ENCODE results near the gene MTCH2.

The MTCH2 gene

DNA sequence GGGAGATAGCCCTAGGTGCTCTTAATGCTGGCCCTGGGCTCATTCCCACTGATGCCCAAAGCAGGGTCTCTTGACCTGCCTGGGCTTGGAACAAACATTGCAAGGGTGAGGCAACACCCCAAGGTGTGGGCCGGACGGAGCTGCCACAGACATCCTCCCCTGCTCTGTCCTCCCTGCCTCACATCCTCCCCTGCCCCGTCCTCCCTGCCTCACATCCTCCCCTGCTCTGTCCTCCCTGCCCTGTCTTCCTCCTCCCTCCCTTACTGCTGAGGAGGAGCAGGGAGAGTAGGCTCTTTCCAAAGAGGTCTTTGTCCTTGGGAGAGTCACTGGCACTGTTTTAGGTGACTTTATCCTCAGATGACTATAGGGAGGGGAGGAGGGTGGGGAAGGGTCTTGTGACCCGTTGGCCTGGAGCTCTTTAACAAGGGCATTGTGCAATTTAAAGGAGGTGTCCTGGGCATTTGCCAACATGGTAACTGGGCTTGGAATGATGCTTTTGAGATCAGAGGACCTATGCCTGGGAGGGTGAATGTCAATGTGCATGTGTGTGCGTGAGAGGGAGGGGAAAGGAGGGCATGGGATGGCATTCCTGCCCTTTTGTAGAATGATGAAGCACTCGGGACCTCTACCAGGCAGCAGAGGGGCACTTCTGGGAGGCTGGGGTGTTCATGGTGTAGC lies 55.2 kb downstream of the MTCH2 start:
- DNase-seq, result no peak
- Histone ChIP-seq H3K4me1 (ENCODE audit: control insufficient read depth, insufficient read depth, low read length, poor library complexity, severe bottlenecking) (no peaks in the 10 kb centered on the region), H3K36me3 (ENCODE audit: control insufficient read depth, insufficient read depth, low read length) (peaks cover 23% of the 10 kb centered on the region), H3K9me3 (ENCODE audit: control insufficient read depth, low read length) (no peaks in the 10 kb centered on the region), H3K4me3 (ENCODE audit: insufficient read depth, low read depth, low read length, poor library complexity, severe bottlenecking) (no peak overlapping the region), H3K27ac (ENCODE audit: insufficient read depth, low read length, poor library complexity, severe bottlenecking) (no peak overlapping the region), H3K27me3 (replicated peaks; ENCODE audit: control insufficient read depth, insufficient read depth, low read length, poor library complexity, severe bottlenecking) (no peaks in the 10 kb centered on the region)

DNA sequence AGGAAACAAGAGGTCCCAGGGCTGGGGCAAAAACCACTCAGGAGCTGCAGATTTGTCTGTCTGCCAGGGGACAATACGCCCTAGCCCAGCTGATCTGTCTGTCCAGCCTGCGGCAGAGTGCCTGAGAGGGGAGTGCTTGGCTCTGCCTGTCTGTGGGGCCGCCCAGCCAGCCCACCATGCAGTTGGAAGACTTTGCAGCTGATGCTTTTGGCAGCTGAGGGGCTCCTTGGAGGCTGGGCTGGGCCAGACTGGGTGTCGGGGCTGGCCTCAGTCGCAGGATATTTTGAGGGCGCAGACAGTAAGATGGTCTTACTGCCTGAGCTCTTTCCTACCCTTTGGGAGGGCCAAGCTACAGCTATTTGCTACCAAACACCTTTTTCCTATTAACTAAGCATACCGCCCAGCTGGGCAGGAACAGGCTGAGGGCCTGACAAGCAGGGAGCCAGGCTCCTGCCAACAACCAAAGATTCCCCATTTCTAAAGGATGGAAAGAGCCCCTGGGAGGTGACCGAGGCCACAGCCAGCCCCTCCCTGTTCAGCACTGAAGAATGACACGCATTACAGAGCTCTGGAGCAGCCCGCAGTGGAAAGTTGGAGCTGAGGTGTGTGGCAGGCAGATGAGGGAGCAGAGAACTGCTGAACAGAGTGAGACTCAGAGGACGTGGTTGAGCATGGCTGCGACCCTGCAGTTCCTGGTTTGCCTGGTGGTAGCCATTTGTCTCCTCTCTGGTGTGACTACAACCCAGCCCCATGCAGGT lies 56.1 kb downstream of the MTCH2 start, which contains the start of gene FAM180B:
FAM180B (plus strand) TSS at position 581 of the 758 bp plus-strand sequence; CDS start at position 672, 91 bp downstream.
- H3K9me3 ChIP-seq (ENCODE audit: control insufficient read depth, low read length), result no peaks in the 10 kb centered on the region
- no peaks in the 10 kb centered on the region for H3K27me3 ChIP-seq (replicated peaks; ENCODE audit: control insufficient read depth, insufficient read depth, low read length, poor library complexity, severe bottlenecking)
- H3K36me3 ChIP-seq (ENCODE audit: control insufficient read depth, insufficient read depth, low read length), result peaks cover 32% of the 10 kb centered on the region
- H3K4me3 ChIP-seq (ENCODE audit: insufficient read depth, low read depth, low read length, poor library complexity, severe bottlenecking), result no peak within 1 kb of the TSS
- H3K27ac ChIP-seq (ENCODE audit: insufficient read depth, low read length, poor library complexity, severe bottlenecking), result no peak within 1 kb of the TSS
- no peaks in the 10 kb centered on the region for H3K4me1 ChIP-seq (ENCODE audit: control insufficient read depth, insufficient read depth, low read length, poor library complexity, severe bottlenecking)
- no peak for DNase-seq

DNA sequence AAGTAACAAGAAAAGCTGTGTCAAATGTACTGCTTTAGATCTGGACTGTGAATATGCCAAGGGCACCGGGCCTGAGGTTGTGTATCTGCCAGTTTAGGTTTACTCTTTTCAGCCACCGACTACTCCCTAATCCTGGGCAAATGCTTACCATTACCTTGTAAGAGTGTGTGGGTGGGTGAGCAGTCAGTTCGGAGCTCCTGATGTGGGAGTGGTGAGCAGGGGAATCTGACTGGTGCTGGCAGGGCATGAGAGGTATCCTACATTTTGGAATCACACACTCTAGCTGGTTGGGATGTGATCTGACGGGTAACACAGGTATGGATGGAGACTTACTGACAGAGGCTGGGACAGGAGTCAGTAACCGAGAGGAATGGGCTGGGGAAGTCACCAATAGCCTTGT lies 58.5 kb downstream of the MTCH2 start:
- no peak for DNase-seq
- Histone ChIP-seq H3K9me3 (ENCODE audit: control insufficient read depth, low read length) (no peaks in the 10 kb centered on the region), H3K36me3 (ENCODE audit: control insufficient read depth, insufficient read depth, low read length) (peaks cover 35% of the 10 kb centered on the region), H3K4me1 (ENCODE audit: control insufficient read depth, insufficient read depth, low read length, poor library complexity, severe bottlenecking) (peaks cover 11% of the 10 kb centered on the region), H3K27ac (ENCODE audit: insufficient read depth, low read length, poor library complexity, severe bottlenecking) (no peak overlapping the region), H3K4me3 (ENCODE audit: insufficient read depth, low read depth, low read length, poor library complexity, severe bottlenecking) (no peak overlapping the region), H3K27me3 (replicated peaks; ENCODE audit: control insufficient read depth, insufficient read depth, low read length, poor library complexity, severe bottlenecking) (no peaks in the 10 kb centered on the region)

DNA sequence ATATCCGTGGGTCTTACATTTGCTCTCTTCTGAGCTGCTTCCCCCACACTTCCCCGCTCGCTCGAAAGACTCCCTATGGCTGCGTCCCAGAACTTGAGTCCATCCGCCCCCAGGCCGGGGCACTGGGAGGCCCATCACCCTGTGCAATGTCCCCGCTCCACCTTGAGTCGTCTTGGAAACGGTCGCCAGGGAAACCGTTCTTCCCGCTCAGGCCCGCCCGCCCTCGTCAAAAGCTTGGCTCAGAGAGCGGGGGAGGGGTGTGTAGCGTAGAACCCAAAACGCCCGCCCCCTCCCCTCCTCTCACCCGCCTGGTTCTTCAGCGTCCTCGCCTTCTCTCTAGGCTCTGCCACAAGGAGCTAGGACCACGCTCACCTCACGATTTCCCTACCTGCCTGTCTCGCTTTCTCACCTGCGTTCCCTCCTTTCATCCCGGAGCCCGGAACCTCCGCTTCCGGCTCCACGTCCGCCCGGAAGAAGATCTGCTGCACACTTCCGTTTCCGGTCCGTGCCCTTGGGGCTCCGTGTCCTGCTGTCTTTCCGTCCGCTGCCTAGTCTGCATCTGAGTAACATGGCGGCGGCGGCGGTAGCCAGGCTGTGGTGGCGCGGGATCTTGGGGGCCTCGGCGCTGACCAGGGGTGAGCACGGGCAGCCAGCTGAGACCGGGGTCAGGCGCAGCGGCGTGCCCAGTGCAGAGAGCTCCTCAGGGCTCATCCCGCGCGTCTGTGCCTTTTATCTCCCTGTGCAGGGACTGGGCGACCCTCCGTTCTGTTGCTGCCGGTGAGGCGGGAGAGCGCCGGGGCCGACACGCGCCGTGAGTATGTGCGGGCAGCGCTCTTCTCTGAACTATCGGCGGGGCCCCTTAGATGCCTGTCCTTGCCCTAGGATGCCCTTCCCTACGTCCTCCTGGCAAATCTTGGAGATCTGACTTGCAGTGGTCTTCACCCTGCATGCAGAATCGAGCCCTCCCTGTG lies 63.5 kb downstream of the MTCH2 start, which contains the start of the genes KBTBD4 and NDUFS3:
KBTBD4 (minus strand) TSS at position 447 of the 971 bp plus-strand sequence; CDS start at position 428, 19 bp downstream.
NDUFS3 (plus strand) TSS at position 551 of the 971 bp plus-strand sequence; CDS start at position 569, 18 bp downstream.
- H3K27ac ChIP-seq (ENCODE audit: insufficient read depth, low read length, poor library complexity, severe bottlenecking), result peak within 1 kb of the TSS; percentile 91
- H3K9me3 ChIP-seq (ENCODE audit: control insufficient read depth, low read length), result no peaks in the 10 kb centered on the region
- DNase-seq, result peak; percentile 80 to 86 (median 81)
- peaks cover 36% of the 10 kb centered on the region for H3K36me3 ChIP-seq (ENCODE audit: control insufficient read depth, insufficient read depth, low read length)
- H3K4me1 ChIP-seq (ENCODE audit: control insufficient read depth, insufficient read depth, low read length, poor library complexity, severe bottlenecking), result peaks cover 25% of the 10 kb centered on the region
- H3K4me3 ChIP-seq (ENCODE audit: insufficient read depth, low read depth, low read length, poor library complexity, severe bottlenecking), result peak within 1 kb of the TSS; percentile 86
- no peaks in the 10 kb centered on the region for H3K27me3 ChIP-seq (replicated peaks; ENCODE audit: control insufficient read depth, insufficient read depth, low read length, poor library complexity, severe bottlenecking)

DNA sequence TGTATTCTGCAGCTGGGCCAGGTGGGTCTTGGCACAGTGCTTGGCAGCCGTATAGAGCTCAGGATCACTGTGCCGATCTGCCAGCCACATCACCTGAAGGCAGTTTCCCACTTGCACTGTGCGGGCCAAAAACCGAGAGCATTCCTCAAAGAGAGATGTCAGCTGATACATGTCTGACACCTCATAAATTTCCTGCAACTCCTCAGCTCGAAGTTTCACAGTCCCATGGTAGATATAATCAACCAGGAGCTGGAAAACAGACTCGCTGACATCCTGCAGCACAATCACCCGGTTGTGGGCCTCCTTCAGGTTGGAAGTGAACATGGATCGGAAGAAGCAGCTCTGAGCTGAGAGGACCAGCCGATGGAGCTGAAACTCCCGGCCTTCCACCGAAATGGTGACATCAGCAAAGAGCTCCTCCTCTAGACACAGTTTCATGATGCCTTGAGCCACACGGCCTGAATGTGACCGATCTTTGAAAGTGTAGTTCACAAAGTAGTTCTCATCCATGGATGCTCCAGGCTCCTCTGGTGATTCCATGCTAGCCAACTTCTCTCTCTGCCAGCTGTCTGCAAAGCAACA lies 64.8 kb downstream of the MTCH2 start:
- Histone ChIP-seq H3K9me3 (ENCODE audit: control insufficient read depth, low read length) (no peaks in the 10 kb centered on the region), H3K27me3 (replicated peaks; ENCODE audit: control insufficient read depth, insufficient read depth, low read length, poor library complexity, severe bottlenecking) (no peaks in the 10 kb centered on the region), H3K36me3 (ENCODE audit: control insufficient read depth, insufficient read depth, low read length) (peaks cover 36% of the 10 kb centered on the region), H3K27ac (ENCODE audit: insufficient read depth, low read length, poor library complexity, severe bottlenecking) (peak overlapping the region; percentile 91), H3K4me1 (ENCODE audit: control insufficient read depth, insufficient read depth, low read length, poor library complexity, severe bottlenecking) (peaks cover 25% of the 10 kb centered on the region), H3K4me3 (ENCODE audit: insufficient read depth, low read depth, low read length, poor library complexity, severe bottlenecking) (no peak overlapping the region)
- no peak for DNase-seq

DNA sequence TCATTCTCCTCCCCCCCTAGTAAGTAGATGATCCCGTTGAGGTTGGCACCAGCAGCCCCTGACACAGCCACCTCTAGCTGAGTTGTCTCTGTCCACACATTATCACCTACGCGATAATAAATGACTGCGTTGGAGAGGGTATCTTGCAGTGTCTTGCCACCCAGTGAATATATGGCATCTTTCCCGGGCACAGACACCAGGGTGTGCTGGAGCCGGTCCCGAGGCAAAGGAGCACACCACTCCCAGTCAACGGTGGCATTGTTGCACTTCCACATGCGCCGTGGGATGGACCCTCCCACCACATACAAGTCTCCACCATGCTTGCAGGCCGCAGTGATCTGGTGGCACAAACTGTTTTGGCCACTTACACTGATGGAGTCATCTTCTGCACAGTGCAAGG lies 69.0 kb downstream of the MTCH2 start:
- no peak for DNase-seq
- Histone ChIP-seq H3K36me3 (ENCODE audit: control insufficient read depth, insufficient read depth, low read length) (peaks cover 42% of the 10 kb centered on the region), H3K27ac (ENCODE audit: insufficient read depth, low read length, poor library complexity, severe bottlenecking) (no peak overlapping the region), H3K27me3 (replicated peaks; ENCODE audit: control insufficient read depth, insufficient read depth, low read length, poor library complexity, severe bottlenecking) (no peaks in the 10 kb centered on the region), H3K4me3 (ENCODE audit: insufficient read depth, low read depth, low read length, poor library complexity, severe bottlenecking) (no peak overlapping the region), H3K4me1 (ENCODE audit: control insufficient read depth, insufficient read depth, low read length, poor library complexity, severe bottlenecking) (peaks cover 12% of the 10 kb centered on the region), H3K9me3 (ENCODE audit: control insufficient read depth, low read length) (no peaks in the 10 kb centered on the region)

DNA sequence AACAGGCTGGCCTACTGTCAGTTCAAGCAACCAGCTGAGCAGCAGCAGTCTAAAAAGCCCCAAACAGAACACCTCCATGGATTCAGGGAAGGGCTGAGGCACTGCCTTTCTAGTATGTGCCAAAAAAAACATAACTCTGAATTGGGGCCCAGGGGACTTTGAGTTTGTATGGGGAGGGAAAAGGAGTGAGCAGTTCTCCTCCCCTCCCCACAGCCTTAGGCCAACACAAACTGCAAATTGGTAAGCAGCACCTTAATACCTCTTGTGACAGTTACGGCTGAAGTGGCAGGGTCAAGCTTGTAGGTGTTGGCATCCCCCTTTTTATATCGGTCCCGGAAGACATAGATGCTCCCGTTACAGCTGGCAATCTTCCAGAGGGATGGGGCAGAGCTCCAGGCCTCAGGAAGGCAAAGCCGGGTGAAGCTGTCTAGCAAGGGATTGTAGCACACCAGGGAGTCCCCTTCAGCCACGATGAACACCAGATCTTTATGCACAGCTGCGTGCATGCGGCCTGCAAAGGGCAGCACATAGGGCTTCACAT lies 69.6 kb downstream of the MTCH2 start:
- Histone ChIP-seq H3K9me3 (ENCODE audit: control insufficient read depth, low read length) (no peaks in the 10 kb centered on the region), H3K27ac (ENCODE audit: insufficient read depth, low read length, poor library complexity, severe bottlenecking) (no peak overlapping the region), H3K4me3 (ENCODE audit: insufficient read depth, low read depth, low read length, poor library complexity, severe bottlenecking) (no peak overlapping the region), H3K4me1 (ENCODE audit: control insufficient read depth, insufficient read depth, low read length, poor library complexity, severe bottlenecking) (peaks cover 7% of the 10 kb centered on the region), H3K36me3 (ENCODE audit: control insufficient read depth, insufficient read depth, low read length) (peaks cover 42% of the 10 kb centered on the region), H3K27me3 (replicated peaks; ENCODE audit: control insufficient read depth, insufficient read depth, low read length, poor library complexity, severe bottlenecking) (no peaks in the 10 kb centered on the region)
- DNase-seq, result no peak

DNA sequence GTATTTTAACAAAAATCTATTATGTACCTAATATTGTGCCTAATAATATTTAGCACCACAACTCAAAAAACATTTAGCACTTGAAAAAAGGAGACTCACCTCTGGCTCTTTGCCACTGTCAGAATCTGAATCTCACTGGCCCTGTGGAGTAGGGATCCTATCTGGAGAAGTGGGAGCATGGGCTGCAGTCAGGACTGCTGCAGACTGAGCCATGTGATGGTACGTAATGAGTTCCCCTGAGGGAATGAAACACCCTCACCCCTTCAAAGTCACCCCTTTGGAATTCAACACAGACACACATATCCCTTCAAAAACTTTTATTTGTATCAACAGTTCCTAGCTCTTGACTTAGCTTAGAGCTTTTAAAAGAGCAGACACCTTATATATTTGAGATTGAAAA lies 70.5 kb downstream of the MTCH2 start:
- DNase-seq, result no peak
- Histone ChIP-seq H3K9me3 (ENCODE audit: control insufficient read depth, low read length) (no peaks in the 10 kb centered on the region), H3K27ac (ENCODE audit: insufficient read depth, low read length, poor library complexity, severe bottlenecking) (no peak overlapping the region), H3K36me3 (ENCODE audit: control insufficient read depth, insufficient read depth, low read length) (peaks cover 42% of the 10 kb centered on the region), H3K27me3 (replicated peaks; ENCODE audit: control insufficient read depth, insufficient read depth, low read length, poor library complexity, severe bottlenecking) (no peaks in the 10 kb centered on the region), H3K4me1 (ENCODE audit: control insufficient read depth, insufficient read depth, low read length, poor library complexity, severe bottlenecking) (no peaks in the 10 kb centered on the region), H3K4me3 (ENCODE audit: insufficient read depth, low read depth, low read length, poor library complexity, severe bottlenecking) (no peak overlapping the region)

DNA sequence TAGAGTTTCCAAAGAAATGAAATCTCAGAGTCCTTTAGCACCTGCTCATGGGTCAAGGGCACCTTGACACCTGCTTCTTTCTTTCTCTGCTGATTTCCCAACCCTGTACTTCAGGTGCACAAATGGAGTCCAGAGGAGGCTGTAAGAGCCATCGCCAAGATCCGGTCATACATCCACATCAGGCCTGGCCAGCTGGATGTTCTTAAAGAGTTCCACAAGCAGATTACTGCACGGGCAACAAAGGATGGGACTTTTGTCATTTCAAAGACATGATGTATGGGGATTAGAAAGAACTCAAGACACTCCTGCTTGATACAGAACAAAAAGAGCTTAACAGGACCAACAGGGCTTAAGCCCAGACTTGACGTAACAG lies 71.0 kb downstream of the MTCH2 start:
- peaks cover 5% of the 10 kb centered on the region for H3K4me1 ChIP-seq (ENCODE audit: control insufficient read depth, insufficient read depth, low read length, poor library complexity, severe bottlenecking)
- DNase-seq, result no peak
- no peak overlapping the region for H3K4me3 ChIP-seq (ENCODE audit: insufficient read depth, low read depth, low read length, poor library complexity, severe bottlenecking)
- no peaks in the 10 kb centered on the region for H3K9me3 ChIP-seq (ENCODE audit: control insufficient read depth, low read length)
- no peaks in the 10 kb centered on the region for H3K27me3 ChIP-seq (replicated peaks; ENCODE audit: control insufficient read depth, insufficient read depth, low read length, poor library complexity, severe bottlenecking)
- peaks cover 42% of the 10 kb centered on the region for H3K36me3 ChIP-seq (ENCODE audit: control insufficient read depth, insufficient read depth, low read length)
- H3K27ac ChIP-seq (ENCODE audit: insufficient read depth, low read length, poor library complexity, severe bottlenecking), result no peak overlapping the region

Measured in effector memory CD4-positive, alpha-beta T cell (primary cell).